ENCODE measurements around the gene S100B.

The S100B gene

DNA sequence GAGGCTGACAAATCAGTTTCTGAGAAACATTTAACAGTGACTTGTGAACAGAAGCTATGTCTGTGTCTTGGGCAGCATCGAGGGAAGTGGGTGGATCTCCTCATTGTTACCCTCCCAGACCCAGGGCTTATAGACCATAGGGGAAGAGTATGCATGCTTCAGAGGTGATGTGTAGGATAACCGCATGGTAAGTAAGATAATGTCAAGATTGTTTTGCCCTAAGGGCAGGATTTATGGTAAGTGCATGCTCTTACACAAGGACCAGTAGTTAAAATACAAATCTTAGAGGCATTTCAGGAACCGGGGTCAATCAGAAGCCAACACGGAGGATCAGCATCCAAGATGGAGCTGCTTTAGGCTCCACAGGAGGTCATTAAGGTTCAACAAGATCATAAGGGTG, 22.8 kb upstream of the S100B start:
- no peak for DNase-seq

DNA sequence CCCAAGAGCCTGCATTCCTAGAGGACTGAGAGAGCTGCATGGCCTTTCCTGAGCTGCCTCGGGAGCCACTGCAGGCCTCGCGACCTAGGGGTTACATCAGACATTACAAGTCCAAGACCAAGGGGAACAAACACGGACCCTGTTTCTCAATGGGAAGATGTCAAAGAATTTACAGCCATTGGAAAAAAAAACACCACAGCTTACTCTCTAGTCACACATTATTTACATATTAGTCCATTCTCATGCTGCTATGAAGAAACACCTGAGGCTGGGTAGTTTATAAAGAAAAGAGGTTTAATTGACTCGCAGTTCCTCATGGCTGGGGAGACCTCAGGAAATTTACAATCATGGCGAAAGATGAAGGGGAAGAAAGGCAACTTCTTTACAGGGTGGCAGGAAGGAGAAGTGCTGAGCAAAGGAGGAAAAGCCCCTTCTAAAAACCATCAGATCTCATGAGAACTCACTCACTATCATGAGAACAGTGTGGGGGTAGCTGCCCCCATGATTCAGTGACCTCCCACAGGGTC, 22.2 kb upstream of the S100B start:
- no peak for DNase-seq

DNA sequence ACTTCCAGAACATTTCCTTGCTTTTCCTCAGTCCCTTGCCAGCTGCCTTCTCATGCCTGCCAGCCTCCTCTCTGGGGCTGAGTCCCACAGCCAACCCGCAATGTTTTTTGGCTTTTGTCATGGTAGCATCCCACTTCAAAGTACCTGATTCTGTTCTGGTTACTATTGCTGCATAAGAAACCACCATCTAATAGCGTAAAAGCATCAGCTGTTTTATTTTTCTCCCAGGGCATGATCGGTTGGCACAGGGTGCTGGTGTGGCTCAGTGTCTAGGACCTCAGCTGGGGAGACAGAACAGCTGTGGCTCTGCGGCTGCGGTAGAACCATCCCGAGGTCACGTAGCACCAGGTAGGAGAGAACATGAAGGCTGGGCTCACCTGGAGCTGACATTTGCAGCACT, 21.7 kb upstream of the S100B start:
- DNase-seq = no peak

DNA sequence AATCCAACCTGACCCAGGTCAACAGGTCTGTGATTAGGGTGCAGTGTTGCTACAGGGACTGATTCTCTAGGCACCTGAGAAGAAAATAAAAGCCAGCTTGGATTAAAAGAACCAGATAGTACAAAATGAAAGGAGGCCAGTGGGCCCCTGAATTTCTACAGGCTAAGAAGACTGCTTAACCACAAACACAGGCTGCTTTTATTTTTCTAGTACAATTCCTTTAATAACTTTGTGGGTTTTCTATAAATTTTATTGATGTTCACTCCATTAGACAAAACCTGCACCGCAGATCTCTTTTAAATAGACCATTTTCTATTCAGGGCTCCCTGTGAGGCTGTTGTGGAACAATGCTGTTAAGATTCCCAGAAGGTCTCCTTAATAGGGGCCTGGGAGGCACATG, 20.9 kb upstream of the S100B start:
- no peak for DNase-seq

DNA sequence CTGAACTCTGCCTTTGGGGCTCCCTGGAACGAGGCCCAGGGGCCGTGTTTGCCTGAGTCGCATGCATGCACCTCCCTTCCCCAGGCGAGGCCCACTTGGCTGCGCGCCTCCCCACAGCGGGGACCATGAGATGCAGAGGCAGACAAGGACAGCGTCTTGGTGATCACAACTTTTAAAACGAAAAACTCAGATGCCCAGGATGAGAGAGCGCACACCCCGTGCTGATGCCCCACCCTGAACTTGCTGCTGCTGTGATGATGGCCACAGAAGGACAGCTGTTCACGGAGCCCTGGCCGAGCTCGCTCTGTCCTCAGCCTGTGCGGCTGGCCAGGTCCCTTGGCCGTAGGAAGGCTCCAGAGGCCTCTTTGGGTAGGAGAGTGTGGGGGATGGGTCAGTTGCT, 19.2 kb upstream of the S100B start:
- no peak for DNase-seq

DNA sequence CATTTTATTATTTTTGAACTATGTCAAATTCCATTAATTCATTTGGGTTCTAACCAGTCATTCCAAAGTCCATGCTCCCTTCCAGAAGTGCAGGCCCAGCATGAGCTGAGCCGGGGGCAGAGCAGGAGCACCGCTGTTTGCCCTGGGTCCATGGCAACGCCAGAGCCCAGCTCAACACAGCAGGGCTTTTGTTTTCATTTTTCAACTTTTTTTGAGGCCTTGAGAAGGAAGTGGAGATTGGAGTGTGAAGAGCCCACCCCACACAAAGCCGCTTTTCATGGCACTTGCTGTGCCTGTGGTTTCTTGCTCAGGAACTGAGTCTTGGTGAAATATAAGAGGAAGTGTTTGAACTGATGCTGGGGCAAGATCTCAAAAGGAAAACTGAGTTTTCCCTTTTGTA, 17.3 kb upstream of the S100B start:
- DNase-seq = no peak

DNA sequence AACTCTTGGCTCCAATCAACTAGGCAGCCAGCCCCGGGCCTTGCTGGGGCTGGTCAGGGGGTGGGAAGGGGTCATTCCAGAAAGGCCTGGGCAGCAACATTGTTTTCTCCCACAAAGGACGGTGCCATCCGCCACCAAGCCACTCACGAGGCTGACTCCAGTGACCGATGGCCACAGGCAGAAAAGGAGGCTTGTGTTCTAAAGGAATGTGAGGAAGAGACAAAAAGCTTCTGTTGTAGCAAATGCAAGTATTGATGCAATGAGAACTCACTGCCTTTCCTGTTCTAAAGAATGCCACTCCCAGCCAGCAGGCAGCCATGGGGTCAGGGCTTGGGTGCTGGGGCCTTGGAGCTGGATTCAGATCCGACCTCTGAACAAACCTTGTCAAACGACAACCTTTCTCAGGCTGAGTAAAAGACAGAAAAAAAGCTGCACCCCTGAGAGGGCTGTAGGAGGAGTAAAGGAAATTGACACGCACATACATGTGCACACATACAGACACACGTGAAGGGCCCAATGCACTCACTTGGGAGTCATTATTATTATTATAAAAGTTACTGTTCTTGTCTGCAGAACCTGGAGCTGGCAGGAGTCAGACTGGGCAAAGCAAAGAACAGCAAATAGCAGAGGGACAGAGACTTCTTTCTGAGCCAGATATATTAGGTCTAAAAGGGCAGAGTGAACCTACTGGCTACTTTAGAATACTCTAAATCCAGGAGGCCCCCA, 16.7 kb upstream of the S100B start:
- no peak for DNase-seq

DNA sequence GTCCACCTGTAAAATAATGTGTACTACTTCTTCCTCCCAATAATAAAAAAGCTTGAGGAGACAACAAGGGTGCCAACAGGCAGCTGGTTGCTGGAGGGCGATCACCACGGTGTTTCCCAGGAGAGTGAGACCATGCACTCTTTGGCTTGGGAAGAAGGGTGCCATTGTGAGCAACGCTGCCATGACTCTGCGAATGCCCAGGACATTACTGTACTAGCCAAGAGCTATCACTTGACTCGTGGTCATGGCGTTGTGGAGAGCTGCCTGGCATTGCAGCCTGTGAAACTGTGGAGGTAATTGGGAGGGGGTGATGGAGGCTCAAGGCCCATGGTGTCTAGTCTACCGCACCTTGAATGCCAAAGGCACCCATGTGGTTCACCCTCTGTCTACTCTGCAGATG, 16.0 kb upstream of the S100B start:
- DNase-seq = no peak

DNA sequence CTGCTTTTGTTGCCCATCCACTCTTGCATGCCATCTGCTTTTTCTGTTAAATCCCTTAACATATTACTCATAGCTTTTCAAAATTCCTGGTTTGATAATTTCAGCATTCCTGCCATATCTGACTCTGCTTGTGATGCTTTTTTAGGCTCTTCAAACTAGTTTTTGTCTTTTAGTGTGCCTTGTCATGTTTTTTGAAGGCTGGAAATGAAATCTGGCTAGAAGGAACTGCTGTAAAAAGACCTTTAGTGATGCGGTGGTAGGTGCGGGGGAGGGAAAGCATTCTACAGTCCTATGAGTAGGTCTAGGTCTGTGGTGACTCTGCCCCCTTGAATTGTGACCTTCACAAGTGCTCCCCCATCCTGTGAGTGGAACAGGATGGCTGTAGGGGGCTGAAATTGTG, 15.0 kb upstream of the S100B start:
- no peak for DNase-seq

DNA sequence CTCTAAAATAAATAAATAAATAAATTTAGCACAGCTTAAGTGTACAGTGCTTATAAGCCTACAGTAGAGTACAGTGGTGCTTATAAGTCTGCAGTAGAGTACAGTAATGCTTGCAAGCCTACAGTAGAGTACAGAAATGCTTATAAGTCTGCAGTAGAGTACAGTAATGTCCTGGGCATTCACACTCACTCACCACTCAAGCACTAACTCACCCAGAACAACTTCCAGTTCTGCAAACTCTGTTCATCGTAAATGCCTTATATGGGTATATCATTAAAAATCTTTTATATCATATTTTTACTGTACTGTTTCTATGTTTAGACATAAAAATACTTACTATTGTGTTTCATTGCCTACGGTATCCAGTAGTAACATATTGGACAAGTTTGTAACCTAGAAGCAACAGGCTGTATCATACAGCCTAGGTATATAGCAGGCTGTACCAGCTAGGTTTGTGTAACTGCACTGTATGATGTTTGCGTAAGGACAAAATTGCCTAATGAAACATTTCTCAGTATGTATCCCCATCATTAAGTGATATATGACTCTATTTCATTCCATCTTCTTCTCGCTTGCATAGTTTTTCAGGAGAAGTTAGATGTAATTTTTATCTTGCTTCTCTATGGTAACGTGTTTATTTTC, 14.0 kb upstream of the S100B start:
- no peak for DNase-seq

DNA sequence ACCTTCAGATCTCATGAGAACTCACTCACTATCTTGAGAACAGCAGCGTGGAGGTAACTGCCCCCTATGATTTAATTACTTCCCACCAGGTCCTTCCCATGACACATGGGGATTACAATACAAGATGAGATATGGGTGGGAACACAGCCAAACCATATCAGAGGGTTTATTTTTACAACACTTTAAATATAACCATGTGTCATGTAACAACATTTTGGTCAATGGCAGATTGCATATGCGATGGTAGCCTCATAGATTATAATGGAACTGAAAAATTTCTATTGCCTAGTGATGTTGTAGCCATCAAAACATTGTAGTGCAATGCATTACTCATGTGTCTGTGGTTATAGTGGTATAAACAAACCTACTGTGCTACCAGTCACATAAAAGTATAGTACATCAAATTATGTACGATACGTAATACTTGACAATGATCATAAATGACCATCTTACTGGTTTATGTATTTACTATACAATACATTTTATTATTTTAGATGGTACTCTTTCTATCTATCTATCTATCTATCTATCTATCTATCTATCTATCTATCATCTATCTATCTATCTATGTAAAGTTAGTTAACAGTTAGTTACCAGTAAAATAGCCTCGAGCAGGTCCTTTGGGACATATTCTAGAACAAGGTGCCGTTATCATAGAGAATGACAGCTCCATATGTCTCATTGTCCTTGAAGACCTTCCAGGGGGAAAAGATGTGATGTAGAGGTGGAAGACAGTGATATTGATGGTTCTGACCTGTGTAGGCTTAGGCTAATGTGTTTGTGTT, 12.6 kb upstream of the S100B start:
- DNase-seq = no peak

DNA sequence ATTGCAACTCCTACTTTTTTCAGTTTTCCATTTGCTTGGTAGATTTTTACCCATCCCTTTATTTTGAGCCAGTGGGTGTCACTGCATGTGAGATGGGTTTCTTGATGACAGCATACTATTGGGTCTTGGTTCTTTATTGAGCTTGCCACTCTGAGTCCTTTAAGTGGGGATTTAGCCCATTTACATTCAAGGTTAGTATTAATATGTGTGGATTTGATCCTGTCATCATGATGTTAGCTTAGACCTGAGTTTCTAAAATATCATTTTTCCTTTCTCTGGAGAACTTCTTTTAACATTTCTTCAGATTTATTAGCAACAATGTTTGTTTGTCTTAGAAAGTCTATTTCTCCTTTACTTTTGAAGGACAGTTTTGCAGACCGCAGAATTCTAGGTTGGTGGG, 11.8 kb upstream of the S100B start:
- DNase-seq = no peak

DNA sequence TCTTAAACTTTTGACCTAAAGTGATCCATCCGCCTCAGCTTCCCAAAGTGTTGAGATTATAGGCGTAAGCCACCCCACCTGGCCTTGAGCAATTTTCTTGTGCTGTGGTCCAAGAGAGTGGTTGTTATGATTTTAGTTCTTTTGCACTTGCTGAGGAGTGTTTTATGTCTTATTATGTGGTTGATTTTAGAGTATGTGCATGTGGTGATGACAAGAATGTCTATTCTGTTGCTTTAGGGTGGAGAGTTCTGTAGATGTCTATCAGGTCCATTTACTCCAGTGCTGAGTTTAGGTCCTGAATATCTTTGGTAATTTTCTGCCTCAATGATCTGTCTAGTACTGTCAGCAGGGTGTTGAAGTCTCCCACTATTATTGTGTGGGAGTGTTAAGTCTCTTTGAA, 11.2 kb upstream of the S100B start:
- DNase-seq = no peak

DNA sequence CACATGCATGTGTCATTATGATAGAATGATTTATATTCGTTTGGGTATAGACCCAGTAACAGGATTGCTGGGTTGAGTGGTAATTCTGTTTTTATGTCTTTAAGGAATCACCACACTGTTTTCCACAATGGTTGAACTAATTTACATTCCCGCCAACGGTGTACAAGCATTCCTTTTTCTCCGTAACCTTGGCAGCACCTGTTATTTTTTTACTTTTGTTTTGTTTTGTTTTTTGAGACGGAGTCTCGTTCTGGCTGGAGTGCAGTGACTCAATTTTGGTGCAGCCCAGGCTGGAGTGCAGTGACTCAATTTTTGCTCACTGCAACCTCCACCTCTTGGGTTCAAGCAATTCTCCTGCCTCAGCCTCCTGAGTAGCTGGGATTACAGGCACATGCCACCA, 8.5 kb upstream of the S100B start:
- no peak for DNase-seq

DNA sequence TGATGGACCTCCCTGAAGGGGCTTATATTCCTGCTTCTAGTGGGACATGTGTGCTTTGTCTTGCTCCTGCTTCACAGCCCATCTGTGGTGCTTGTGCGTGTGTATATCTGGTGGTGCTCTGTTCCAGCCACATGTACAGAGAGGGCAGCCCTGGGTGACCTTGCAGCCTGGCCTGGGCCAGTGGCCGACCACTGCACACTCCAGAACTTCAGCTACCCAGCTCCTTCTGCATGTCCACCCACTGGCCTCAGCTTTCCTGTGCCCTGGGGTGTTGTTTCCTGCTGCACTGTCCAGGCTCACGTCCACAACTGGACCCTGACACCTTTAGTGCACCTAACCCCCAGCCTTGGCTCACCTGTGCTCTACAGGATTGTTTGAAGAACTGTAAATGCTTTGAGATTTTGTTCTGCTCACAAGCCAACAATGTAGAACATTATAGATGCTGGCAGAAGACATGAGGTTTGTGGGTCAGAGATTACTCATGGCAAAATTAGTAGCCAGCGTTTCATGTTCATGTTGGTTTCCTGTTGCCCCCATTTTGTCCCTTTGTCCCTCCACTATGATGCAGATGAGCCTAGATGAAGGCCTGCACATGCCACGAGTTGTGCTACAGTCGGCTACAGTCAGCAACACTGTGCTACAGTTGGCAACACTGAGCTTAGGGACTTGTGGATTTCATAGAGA, 5.3 kb upstream of the S100B start:
- no peak for DNase-seq

DNA sequence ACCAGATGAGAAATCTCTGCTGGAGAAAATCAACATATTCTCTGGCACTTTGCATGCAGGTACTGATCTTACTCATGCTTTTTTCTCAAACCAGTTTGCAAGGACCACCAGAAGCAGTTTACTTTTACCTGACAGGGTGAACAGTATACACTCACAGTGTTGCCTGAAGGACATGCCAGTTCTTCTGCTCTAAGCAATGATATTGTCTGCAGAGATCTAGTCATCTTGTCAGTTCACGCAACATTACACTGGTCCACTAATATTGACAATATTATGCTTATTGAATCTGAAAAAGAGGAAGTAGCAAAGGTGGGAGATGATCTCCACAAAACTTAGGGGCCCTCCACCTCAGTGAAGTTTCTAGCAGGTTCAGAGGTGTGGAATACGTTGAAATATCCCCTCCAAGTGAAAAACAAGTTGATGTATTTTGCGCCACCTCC, 3.8 kb upstream of the S100B start:
- no peak for DNase-seq

DNA sequence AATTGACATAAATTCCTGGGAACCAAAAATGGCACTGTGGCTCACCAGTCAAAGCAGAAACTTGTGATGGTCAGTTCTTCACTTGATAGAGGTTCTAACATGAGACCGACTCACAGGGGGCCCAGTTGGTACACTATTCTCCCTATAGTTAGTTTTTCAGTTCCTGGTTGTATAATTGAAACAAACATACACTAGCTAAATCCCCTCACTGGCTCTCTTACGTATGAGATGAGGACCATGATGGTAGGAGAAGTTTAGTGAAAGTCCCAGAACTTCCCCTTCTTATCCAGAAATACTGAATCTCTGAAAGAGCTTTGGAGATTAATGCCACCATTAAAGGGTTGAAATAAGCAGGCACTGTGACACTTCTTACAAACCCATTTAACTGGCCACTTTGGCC, 2.8 kb upstream of the S100B start:
- DNase-seq = no peak

DNA sequence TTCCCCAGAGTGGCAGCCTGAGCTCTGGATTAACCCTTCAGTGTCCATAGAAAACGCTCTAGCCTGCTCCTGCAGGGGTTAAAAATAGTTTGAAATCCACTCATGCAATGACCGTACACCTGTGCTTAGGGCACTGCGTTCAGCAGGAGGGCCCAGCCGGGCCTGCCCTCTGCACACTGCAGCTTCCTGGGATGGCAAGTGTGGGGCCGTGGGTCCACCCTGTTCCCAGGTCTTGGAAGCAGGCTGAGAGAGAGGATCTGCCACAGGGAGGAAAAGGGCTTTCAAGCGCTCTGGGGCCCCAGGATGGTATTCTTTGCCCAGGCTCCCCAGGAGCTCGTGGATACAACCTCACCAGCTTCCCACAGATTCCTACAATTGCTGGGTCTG, 1.5 kb upstream of the S100B start:
- DNase-seq = no peak

DNA sequence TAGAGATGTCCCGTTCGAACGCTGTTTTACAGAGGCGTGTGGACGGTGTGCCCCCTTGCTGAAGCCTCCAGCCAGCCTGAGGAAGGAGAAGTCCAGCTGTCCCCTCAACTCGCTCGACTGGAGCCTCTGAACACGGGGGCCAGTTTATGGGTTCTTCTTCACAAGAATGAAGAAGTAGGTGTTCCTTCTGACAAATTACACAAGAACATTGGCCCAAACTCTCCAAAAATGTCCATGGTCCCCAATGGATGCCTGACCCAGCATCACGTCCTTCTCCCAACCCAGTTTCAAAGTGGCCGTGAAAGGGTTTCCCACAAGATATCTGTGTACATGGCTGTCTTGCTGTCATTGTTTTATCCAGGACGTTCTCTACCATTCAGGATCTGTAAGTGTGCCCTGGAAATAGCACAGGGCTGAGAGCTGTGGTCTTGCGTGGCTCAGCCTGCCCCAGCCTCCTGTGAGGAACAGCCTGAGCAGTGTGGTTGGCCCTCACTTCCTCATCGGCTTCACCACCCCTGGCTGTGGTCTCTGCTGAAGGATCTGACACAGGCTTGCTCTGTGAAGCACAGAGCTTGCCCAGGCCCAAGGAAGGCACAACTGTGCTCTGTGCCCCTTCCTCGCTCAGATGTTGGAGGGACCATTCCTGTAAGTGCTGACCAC, 1.0 kb upstream of the S100B start:
- no peak for DNase-seq

DNA sequence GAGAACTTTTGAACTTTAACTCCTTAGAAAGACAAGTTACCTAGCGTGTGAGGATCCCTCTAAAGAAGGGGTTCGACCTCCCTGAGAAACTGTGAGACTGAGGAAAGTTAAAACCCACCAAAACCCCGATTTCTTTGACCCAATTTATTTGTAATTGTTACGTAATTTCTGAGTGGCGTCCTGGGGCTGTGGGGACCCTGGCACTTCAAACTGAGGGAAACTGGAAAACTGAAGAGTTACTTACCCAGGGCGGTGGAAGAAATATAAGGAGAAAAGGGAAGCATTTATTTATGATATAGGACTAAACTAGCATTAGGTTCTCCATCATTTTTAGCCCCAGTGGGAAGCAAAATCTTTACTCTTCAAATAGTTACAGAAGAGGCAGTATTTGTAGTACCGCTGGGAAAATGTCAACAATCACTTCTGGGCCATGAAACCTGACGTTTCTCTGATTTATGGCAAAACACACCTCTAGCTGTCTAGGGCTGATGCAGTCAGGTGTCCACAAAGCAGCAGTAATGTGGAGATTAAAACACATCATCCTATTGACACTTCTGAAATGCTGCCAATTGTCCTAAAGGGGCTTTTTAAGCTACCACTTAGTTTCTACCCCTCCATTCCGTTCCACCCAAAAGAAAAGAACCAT, 430 bp downstream of the S100B start:
- DNase-seq = no peak

DNA sequence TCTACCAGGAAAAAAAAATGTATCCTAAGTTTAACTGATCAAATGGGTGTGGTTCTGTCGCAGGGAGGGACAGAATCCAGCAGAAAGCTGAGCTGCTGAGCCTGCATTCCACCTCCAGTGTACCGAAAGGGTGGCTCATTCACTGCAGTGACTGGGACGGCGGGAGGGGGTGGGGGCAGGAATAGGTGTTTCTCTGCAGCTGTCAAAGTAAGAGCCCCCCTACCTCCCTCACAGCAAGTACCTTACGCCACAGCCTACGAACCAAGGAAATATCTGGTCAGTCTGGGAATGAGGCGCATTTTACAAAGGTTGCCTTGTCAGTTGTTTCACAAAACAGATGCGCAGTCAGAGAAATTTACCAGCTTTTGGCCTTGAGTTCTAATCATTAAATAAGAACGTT, 1.7 kb downstream of the S100B start:
- no peak for DNase-seq

DNA sequence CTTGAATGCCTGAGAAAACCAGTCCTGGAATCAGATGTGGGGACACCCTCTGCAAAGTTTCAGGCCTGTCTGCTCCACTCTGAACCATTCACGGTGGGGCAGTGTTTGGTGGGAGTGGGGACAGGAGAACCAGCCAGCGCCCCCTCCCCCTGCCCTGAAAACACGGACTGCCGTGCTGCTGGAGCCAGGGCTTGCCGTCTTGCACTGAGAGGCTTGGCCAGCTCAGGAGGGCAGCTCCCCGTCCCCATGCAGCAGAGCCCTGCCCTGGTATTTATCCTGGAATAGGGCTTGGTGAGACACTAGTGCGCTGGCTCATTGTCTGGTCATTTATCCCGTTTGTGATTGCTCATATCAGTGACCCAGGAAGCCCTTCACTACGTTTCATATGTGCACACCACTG, 3.9 kb downstream of the S100B start:
- DNase-seq = no peak
